Ureter (tissue), 1 donor: ENCODE data around the gene ATG9A. TPM values are rescaled to one million over a fixed set of nuclear protein-coding genes. Genes with fewer than 3 reads are reported as not detected.

Experiments
- DNase-seq: peaks from one replicate; pipeline ENCODE4 v3.0.0-alpha.2; 2020; ENCODE audit warnings: low spot score
- total RNA-seq: library from RNA; stranded (reverse); gene quantifications from one replicate; pipeline ENCODE4 v1.2.4, GENCODE V29; 2023
- donor health status: DM: yes; HTN: yes; CAD: no.

ATG9A gene
- total RNA-seq, 1 donor from 2014 or later = 31.6 TPM

DNA sequence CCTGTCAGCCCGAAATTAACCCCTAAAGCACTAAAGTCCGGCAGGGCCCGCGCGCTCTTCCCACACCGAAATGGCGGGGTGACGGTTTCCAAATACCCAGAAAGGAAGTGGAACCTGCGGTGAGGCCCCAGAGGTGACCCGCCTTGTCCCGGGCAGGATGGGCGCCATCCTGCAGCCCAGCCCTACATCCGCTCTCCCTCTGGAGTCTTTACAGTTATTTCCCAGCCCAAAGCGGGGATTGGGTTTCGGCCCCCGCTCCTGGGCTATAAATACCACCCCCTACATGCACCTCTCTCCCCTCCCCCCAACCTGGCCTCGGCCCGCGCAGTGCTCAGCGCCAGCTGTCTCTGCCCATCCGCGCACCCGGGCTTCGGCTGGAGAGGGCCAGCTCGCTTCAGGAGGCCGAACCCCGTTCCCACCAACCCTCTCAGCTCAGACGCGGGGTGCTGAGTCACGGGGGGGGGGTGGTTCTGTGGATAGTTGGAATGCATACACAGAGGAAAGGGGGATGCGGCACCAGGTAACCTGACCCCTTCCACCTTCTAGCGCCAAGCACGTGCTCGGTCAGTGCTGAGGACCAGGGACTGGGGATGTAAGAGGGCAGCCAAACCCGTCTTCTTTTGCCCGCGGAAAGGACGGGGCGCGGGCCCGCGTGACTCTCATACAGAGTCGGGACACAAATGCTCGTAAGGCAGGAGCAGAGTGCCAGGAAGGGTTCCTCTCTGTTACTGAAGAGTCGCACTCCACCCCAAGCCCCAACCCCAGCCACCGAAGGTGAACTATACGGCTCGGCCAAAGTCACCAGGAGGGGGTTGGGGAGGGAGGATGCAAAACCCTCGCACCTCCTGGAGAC lies 23.7 kb upstream of the ATG9A start, which contains the start of gene TUBA4B:
Gene TUBA4B (plus strand): TSS at position 344 of the 853 bp plus-strand sequence. CDS start 165 bp downstream, at position 509.
- DNase-seq = peak; percentile 53

GRCh38 chr2:219252570-219252899 lies 23.1 kb upstream of the ATG9A start:
- no peak for DNase-seq

DNA sequence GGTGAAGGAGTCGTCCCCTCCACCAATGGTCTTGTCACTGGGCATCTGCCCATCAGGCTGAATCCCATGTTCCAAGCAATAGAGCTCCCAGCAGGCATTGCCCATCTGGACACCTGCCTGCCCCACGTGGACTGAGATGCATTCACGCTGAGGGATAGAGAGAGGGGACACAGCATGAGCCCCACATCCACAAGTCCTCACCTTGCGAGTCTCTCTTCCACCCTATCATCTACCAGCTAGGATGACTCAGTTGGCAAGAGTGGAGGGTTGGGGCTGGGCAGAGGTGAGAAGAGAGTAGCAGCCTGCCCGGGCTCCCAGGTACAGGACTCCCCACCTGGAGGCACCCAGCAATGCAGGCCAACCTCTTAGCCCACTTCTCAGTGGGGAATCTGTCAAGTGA lies 22.6 kb upstream of the ATG9A start:
- DNase-seq = no peak

GRCh38 chr2:219251656-219252055 lies 22.2 kb upstream of the ATG9A start:
- no peak for DNase-seq

- DNase-seq = no peak
Observed at GRCh38 chr2:219250049-219250781, 20.8 kb upstream of the ATG9A start.

DNA sequence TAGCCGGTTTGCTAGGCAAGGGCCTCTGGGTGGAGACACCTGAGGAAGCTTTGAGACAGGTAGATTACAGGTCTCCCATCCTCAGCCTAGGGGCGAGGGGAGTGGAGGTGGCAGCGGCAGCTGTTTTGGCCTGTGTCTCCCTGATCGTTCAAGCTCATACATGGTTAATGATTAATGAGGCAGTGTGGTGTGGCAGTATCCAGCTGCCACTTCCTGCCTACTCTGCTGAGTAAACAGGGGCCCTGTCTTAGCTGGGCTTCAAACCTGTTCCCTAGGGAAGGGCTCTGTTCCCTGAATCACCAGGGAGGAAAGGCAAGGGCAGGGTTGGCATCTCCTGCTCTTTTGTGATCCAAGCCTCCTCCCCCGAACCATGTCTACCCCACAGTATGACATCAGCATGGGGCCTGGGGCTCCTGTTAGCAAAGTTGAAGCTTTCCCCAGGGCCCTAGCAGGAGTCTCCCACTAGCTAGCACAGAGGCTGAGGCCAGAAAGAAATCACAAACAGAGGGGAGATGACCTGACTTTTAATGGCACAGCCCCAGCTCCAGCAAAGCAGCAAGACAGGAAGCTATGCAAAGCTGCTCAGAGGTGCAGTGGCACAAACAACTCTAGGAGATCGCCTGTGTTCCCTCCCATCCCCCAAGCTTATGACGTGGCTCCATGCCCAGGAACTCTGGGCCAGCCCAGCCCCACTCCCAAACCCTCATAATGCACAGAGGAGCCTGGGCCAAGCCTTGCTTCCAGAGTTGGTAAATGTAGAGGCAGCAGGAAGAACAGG lies 20.0 kb upstream of the ATG9A start:
- DNase-seq = peak; percentile 90

GRCh38 chr2:219248845-219249202 lies 19.4 kb upstream of the ATG9A start:
- DNase-seq = no peak

GRCh38 chr2:219247678-219248642 lies 18.5 kb upstream of the ATG9A start:
- DNase-seq = no peak

GRCh38 chr2:219246559-219246958 lies 17.1 kb upstream of the ATG9A start:
- DNase-seq = no peak

DNA sequence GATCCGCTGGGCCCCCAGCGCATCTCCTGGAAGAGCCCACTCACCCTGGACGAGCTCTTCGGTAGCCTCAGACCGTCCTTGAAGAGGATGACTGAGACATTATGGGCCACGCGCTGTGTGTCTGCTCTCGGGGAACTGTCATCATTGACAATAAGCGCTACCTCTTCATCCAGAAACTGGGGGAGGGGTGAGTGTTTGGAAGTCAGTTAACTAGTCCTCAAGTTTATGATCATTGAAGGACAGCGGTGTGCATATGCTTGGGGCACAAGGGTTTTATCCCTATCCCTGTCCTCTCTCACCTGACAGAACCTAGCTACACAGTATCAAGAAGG lies 16.4 kb upstream of the ATG9A start:
- DNase-seq = no peak

DNA sequence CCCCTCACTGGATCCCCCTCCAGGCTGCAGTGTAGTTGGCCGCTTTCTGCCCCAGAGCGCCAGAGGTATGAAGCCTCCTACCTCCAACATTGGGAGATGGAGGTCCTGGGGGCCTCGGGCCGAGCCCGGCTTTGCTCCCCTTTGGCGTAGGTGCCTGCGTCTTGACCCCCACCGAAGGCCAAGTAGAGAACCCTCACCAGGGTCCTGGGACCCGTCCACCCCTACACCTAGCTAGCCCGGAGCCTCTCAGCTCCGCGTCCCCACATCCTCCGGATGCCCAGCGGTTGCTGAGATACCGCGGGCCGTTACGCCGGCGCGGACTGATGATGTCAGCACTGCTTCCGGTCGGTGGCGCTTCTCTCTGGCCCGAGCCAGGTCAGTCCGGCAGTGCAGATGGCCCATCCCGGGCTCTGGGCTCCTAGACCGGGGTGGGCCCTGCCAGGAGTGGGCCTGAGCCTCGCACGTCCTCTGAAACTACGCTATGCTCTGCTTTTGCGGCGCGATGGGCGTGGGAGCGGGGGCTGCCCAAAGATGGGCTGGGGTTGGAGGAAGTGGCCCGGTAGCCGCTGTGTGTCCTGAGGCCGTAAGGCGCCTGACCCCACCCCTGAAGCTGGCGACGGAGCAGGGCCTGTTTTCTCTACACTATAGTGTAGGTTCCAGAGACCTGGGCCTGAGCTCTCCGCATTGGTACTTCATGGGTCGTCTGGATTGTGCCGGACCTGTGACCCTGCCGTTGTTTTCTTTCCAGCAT lies 15.9 kb upstream of the ATG9A start, which contains the start of the genes GLB1L and STK16:
Gene GLB1L (minus strand): TSS at position 297 of the 751 bp plus-strand sequence. CDS start 1,871 bp downstream, outside the sequence.
Gene STK16 (plus strand): TSS at position 332 of the 751 bp plus-strand sequence. CDS start 521 bp downstream, outside the sequence.
- DNase-seq = peak; percentile 96

DNA sequence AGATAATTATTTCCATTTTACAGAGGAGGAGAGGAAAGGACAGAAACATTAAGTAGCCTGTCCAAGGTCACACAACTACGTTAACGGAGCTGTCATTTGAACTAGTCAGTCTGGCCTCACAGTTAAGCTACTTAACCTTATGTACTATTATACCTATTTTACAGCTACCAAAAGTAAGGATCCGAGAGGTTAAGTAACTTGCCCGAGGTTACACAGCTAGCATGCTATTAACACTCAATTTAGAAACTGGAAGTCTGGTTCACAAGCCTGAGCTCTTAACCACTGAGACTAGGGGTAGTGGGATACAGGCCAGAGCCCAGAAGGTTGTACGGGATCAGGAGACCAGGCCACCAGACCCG lies 15.3 kb upstream of the ATG9A start:
- DNase-seq = no peak

GRCh38 chr2:219243291-219243761 lies 13.9 kb upstream of the ATG9A start:
- no peak for DNase-seq

GRCh38 chr2:219234331-219234730 lies 4.9 kb upstream of the ATG9A start:
- DNase-seq = no peak

GRCh38 chr2:219230059-219230540 lies 664 bp upstream of the ATG9A start:
- no peak for DNase-seq

DNA sequence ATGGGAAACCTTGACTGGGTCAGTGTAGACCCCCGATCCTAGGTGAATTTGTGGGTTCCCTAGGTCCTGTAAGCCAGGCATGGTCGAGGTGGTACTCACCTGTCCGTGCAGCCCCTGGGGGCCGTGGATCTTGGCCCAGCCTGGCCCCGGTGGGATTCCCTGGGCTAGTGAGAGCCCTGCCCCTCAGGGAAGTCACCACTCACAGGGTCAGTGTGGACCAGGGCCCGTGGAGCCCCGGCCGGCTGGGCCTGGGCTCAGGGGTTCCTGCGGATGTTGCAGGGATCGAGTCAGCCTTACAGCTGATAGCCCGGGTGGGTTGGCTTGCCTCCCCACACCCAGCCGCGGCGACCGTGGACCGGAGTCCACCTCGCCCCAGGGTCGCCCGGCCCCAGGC lies 528 bp downstream of the ATG9A start:
- no peak for DNase-seq

DNA sequence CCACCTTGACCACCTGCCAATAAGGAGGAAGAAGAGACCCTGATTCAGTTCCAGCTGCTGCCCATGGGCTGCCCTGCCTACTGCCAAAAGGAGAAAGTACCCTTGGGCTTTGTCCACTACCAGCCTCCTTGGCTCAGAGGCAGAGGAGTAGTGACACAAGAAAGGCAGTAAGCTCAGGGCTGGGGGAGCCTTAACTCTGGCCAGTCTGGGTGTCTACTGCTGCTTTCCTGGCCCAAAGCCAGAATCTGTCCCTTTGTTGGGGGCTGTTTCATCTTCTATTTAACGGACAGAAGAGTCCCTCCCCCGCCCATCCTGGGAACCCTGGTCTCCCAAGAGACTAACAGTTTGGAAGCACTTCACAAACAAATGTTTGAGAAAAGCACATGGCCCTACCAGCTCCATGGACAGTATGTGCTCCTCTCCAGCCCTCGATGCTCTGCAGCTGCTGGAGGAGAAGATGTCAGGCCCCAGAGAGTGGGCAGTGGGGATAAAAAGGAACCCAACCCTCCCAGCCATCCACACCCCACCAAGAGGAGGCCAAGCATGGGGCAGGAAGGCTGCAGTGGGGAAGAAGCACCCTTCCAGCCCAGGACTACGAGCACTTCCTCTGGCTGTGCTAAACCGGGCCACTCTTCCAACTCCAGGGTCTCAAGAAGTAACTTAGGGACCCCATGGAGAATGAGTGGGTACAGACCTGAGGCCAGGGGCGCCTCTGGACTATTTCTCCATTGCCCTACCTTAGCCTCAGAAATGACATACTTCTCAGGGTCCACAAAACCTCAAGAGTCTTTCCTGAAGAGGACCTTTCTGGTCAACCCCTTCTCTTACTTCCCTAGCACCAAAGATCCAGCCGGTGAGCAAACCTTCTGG lies 1.2 kb downstream of the ATG9A start:
- DNase-seq = no peak

GRCh38 chr2:219225350-219225749 lies 4.1 kb downstream of the ATG9A start:
- no peak for DNase-seq
